ENCODE measurements around the gene HS3ST5.
"Not testable (repeated sequence)": the region's sequence is repeated elsewhere in the genome, so short reads cannot be mapped to it uniquely, and the experiment has no call there.

HS3ST5 gene

DNA sequence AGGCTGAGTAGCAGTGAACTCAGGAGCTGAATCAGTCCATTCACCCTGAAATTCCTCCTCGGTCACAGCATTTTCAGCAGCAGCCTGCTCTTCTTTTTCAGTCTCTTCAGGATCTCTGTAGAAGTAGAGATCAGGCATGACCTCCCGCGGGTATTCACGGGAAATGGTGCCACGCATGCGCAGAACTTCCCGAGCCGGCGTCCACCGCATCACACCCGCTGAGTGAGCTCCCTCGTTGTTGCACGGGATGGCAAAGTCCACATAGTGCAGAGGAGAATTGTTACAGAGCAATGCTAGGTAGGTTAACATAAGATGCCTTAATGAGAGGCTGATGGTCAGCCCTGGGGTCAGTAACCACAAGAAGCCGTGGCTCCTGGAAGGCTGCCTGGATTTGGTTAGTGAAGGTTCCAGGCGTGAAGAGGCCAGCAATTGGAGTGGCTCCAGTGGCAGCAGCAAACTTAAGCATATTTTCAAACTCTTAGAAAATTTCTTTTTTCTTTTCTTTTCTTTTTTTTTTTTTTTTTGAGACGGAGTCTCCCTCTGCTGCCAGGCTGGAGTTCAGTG is 258.4 kb downstream of the HS3ST5 start:
- DNase-seq = peak; percentile 38

DNA sequence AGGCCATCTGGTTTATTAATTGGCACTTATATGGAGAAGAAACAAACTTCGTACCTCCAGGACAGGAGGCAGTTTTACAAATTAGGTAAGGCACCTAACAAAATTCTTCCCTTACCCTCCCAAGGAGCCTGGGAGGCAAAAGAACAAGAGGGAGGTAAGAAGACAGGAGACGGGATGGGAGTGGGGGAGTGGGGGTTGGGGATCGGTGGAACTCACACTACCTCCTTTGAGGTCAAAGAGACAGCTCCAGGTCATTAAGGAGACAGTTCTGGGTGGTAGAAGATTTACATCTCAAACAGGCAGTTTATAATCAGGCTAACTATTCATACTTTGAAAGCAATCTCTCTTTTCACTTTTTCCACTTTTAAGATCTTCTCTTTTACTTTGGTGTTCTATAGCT is 259.6 kb downstream of the HS3ST5 start:
- no peak for DNase-seq

DNA sequence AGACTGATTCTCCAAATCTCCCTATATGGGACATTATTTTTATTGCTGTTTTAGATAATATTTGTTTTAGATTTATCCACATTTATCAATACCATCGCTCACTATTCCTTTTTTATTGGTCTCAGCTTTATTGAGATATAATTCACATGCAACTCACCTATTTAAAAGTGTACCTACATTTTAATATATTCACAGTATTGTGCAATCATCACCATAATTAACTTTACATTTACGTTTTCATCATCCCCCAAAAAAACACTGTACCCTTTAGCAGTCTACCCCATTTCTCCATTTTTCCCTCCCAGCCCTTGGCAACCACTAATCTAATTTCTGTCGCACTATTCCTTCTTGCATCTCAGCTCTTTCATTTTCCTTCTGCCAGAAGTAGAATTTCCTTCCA is 261.1 kb downstream of the HS3ST5 start:
- DNase-seq = no peak

- DNase-seq = no peak
Measured at GRCh38 chr6:114080891-114081510, 261.8 kb downstream of the HS3ST5 start.

DNA sequence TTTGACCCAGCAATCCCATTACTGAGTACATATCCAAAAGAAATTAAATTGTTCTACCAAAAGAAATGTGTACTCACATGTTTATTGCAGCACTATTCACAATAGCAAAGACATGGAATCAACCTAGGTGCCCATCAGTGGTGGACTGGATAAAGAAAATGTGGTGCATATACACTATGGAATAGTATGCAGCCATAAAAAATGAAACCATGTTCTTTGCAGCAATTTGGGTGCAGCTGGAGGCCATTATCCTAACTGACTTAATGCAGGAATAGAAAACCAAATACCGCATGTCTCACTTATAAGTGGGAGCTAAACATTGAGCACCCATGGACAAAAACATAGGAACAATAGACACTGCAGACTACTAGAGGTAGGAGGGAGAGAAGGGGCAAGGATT is 262.4 kb downstream of the HS3ST5 start:
- DNase-seq = not testable (repeated sequence)

- DNase-seq = no peak
Measured at GRCh38 chr6:114075777-114076176, 267.0 kb downstream of the HS3ST5 start.

DNA sequence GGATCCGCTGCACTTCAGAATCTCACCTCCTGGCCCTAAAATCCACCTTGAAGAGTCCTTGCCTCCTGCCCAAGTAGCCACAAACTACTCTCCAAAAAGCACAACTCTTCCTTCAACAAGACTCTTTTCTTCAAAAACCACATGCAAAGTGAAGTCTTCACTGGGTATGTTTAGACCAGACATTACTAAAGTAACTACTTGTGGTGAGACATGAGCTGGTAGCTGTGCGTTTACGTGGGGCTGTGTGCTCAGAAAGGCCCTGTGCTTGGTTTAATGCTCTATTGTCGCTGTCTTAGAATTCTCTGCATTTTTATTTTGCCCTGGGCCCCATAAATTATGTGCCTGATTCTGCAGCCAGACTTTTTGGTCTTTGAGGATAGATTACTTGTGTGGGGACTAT is 267.5 kb downstream of the HS3ST5 start:
- no peak for DNase-seq

DNA sequence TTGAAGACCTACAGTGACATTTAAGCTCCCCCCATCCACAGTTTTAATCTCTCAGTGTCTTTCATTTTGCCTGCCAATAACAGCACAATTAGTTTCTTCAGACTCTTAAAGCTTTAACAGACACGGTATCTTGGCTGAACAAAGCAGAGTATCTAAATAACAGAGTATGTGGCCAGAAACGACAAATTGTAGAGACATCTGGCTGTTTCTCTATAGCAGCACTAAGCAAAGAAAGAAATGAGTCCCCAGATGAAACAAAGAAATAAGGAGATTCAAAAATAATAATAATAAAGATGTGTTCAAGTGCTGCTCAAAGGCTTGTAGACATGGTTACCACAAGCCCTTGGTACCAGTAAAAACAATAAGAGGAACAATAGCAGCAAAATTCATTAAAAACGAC is 274.1 kb downstream of the HS3ST5 start:
- no peak for DNase-seq

- DNase-seq = no peak
Measured at GRCh38 chr6:114068116-114068515, 274.7 kb downstream of the HS3ST5 start.

- no peak for DNase-seq
Measured at GRCh38 chr6:114064862-114065261, 278.0 kb downstream of the HS3ST5 start.

- DNase-seq = peak; percentile 24
Measured at GRCh38 chr6:114063956-114064355, 278.9 kb downstream of the HS3ST5 start.

- no peak for DNase-seq
Measured at GRCh38 chr6:114062199-114062598, 280.6 kb downstream of the HS3ST5 start.

- DNase-seq = no peak
Measured at GRCh38 chr6:114061741-114062140, 281.1 kb downstream of the HS3ST5 start.

DNA sequence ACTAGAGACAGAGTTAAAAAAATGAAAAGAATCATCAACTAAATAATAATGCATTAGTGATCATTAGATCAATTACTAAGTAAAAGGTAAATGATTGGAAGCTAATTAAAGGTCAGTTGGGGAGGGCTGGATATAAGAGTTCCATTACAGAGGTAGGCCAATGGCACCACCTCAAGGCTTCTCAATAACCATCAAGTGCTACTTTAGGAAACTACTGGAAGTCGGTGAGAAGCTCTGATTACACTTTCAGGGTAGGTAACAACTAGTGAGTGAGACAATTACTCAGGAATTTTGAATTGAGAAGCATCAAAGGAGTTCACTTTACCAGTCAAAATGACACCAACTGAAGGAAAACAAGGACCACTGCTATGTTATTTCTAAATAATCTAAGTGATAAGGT is 281.7 kb downstream of the HS3ST5 start:
- DNase-seq = no peak

GRCh38 chr6:114058435-114058834 is 284.4 kb downstream of the HS3ST5 start:
- DNase-seq = no peak

DNA sequence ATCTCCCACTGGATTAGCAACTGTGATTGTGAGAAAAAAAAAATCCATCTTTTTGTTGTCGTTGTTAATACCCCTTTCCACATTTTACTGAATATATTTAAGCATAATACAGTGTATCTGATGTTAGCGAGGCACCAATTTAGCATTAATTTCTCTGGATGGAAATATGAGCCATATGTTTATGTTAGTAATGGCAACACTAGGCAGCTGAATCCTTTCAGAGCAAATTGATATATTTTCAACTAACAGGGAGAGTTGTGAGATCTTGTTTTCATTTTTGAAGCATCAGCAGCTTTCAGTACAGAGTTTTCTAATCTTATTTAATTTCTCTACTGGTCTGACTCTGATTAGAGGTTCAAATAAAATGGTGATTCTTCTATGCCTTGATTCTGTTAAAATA is 287.1 kb downstream of the HS3ST5 start:
- DNase-seq = no peak

DNA sequence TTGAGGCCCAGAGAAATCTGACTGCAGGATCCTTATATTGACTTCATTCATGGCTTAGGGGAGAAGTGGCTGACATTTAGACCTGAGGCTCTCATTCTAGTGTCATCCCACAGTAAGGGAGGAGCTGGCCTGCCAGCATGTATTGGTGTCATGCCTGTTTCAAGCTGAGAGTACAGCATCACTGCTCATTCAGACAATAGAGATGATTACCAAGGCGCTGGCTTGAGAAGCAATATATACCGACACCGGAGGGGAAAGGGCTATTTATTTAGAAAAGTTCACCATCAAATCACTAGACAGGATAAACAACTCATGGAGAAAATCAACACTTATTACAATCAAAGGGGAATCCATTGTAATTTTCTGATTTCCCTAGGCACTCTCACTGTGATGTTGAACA is 287.5 kb downstream of the HS3ST5 start:
- DNase-seq = no peak

GRCh38 chr6:114053791-114054190 is 289.0 kb downstream of the HS3ST5 start:
- DNase-seq = no peak

- DNase-seq = no peak
Measured at GRCh38 chr6:114052141-114052540, 290.7 kb downstream of the HS3ST5 start.

GRCh38 chr6:114051031-114051430 is 291.8 kb downstream of the HS3ST5 start:
- no peak for DNase-seq

GRCh38 chr6:114049367-114049966 is 293.4 kb downstream of the HS3ST5 start:
- DNase-seq = no peak

- DNase-seq = not testable (repeated sequence)
Measured at GRCh38 chr6:114044566-114044965, 298.3 kb downstream of the HS3ST5 start.

- no peak for DNase-seq
Measured at GRCh38 chr6:114042267-114043016, 300.4 kb downstream of the HS3ST5 start.

DNA sequence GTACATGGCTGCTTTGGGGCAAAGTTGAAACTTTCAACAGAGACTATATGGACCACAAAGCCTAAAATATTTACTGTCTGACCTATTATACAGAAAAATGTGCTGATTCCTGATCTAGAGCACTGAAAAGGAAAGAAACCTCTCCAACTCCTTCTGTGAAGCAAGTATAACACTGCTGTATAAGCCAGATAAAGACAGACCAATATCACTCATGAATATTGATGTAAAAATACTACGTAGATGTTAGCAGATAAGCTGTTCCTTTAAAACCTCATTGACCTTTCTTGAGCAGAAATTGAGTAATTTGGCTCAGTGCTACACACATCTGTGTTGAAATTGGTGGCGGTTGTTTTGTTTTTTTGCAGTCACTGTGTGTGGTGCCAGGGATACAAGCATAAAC is 302.0 kb downstream of the HS3ST5 start:
- no peak for DNase-seq
